H9 (cell line): ENCODE data around the gene OTOF. TPM values are rescaled to one million over a fixed set of nuclear protein-coding genes. Genes with fewer than 3 reads are reported as not detected.

ENCODE experiments used
- DNase-seq: peaks from one replicate; pipeline ENCODE4 v3.0.0-alpha.2; 2017
- H2AFZ ChIP-seq: one replicate; pipeline ENCODE4 v1.6.1; 2013; ENCODE audit warnings: mild to moderate bottlenecking, low read length, control low read depth, moderate library complexity
- H2AK5ac ChIP-seq: 2 replicates; pipeline ENCODE4 v1.6.1; 2013; ENCODE audit warnings: low read length, control low read depth, mixed read lengths; ENCODE audit not compliant: insufficient read length
- H2BK120ac ChIP-seq: one replicate; pipeline ENCODE4 v1.6.1; 2013; ENCODE audit warnings: low read depth, mild to moderate bottlenecking, low read length, control low read depth, inconsistent platforms; ENCODE audit not compliant: poor library complexity, severe bottlenecking
- H2BK12ac ChIP-seq: 2 replicates; pipeline ENCODE4 v1.6.1; 2013; ENCODE audit warnings: low read length, control low read depth, mixed read lengths, low read depth; ENCODE audit not compliant: insufficient read length
- H2BK15ac ChIP-seq: 2 replicates; pipeline ENCODE4 v1.6.1; 2013; ENCODE audit warnings: low read depth, low read length, control low read depth
- H2BK20ac ChIP-seq: one replicate; pipeline ENCODE4 v1.6.1; 2013; ENCODE audit warnings: low read depth, mild to moderate bottlenecking, low read length, control low read depth, inconsistent platforms; ENCODE audit not compliant: poor library complexity, severe bottlenecking
- H2BK5ac ChIP-seq: 2 replicates; pipeline ENCODE4 v1.6.1; 2013; ENCODE audit warnings: low read length, control low read depth, mixed read lengths; ENCODE audit not compliant: insufficient read length
- H3K14ac ChIP-seq: 2 replicates; pipeline ENCODE4 v1.6.1; 2013; ENCODE audit warnings: low read length, control low read depth; ENCODE audit not compliant: insufficient read depth
- H3K18ac ChIP-seq: 2 replicates; pipeline ENCODE4 v1.6.1; 2013; ENCODE audit warnings: low read depth, mild to moderate bottlenecking, mixed read lengths, low read length, control low read depth; ENCODE audit not compliant: insufficient read length
- H3K23ac ChIP-seq: 2 replicates; pipeline ENCODE4 v1.6.1; 2013; ENCODE audit warnings: low read length, control low read depth, mixed read lengths, low read depth; ENCODE audit not compliant: insufficient read length
- H3K23me2 ChIP-seq: 2 replicates; pipeline ENCODE4 v1.6.1; 2013; ENCODE audit warnings: low read depth, mild to moderate bottlenecking, mixed read lengths, low read length, control low read depth; ENCODE audit not compliant: insufficient read length, poor library complexity, severe bottlenecking
- H3K27ac ChIP-seq: 2 replicates; pipeline ENCODE4 v1.5.1; 2013; ENCODE audit warnings: low read length, control low read depth, mixed read lengths, low read depth; ENCODE audit not compliant: insufficient read length
- H3K27me3 ChIP-seq: 2 replicates; pipeline ENCODE4 v1.6.1; 2013; ENCODE audit warnings: low read length, control low read depth, inconsistent platforms; ENCODE audit not compliant: insufficient read depth
- H3K4ac ChIP-seq: 2 replicates; pipeline ENCODE4 v1.6.1; 2013; ENCODE audit warnings: low read depth, mild to moderate bottlenecking, control low read depth, inconsistent platforms, low read length, moderate library complexity
- H3K4me1 ChIP-seq: 2 replicates; pipeline ENCODE4 v1.6.1; 2013; ENCODE audit warnings: low read length, control low read depth, inconsistent platforms; ENCODE audit not compliant: insufficient read depth
- H3K4me2 ChIP-seq: 2 replicates; pipeline ENCODE4 v1.6.1; 2013; ENCODE audit warnings: low read length, control low read depth, mixed read lengths; ENCODE audit not compliant: insufficient read length, insufficient read depth
- H3K56ac ChIP-seq: 2 replicates; pipeline ENCODE4 v1.6.1; 2013; ENCODE audit warnings: low read depth, mild to moderate bottlenecking, mixed read lengths, low read length, control low read depth; ENCODE audit not compliant: insufficient read length
- H3K79me1 ChIP-seq: 2 replicates; pipeline ENCODE4 v1.6.1; 2013; ENCODE audit warnings: low read depth, mild to moderate bottlenecking, moderate library complexity, low read length, control low read depth, inconsistent platforms; ENCODE audit not compliant: insufficient read depth, poor library complexity, severe bottlenecking
- H3K79me2 ChIP-seq: 2 replicates; pipeline ENCODE4 v1.6.1; 2013; ENCODE audit warnings: low read length, control low read depth, inconsistent platforms; ENCODE audit not compliant: insufficient read depth
- H3K9ac ChIP-seq: 2 replicates; pipeline ENCODE4 v1.6.1; 2013; ENCODE audit warnings: low read length, control low read depth, mixed read lengths; ENCODE audit not compliant: insufficient read length; ENCODE audit errors: extremely low read depth
- H3K9me3 ChIP-seq: one replicate; pipeline ENCODE4 v1.6.1; 2013; ENCODE audit warnings: low read depth, low read length, inconsistent platforms; ENCODE audit not compliant: control insufficient read depth
- H3T11ph ChIP-seq: one replicate; pipeline ENCODE4 v1.6.1; 2013; ENCODE audit warnings: mild to moderate bottlenecking, low read length, control low read depth, inconsistent platforms
- H4K20me1 ChIP-seq: one replicate; pipeline ENCODE4 v1.6.1; 2013; ENCODE audit not compliant: control insufficient read depth, insufficient read length, insufficient read depth
- H4K5ac ChIP-seq: 2 replicates; pipeline ENCODE4 v1.6.1; 2013; ENCODE audit warnings: low read depth, mild to moderate bottlenecking, mixed read lengths, low read length, control low read depth; ENCODE audit not compliant: insufficient read length
- H4K8ac ChIP-seq: replicated peaks from 2 replicates; pipeline ENCODE4 v1.6.1; 2013; ENCODE audit warnings: low read length, control low read depth, mixed read lengths, low read depth; ENCODE audit not compliant: insufficient read length
- H4K91ac ChIP-seq: 2 replicates; pipeline ENCODE4 v1.6.1; 2013; ENCODE audit warnings: low read depth, mild to moderate bottlenecking, moderate library complexity, mixed read lengths, low read length, control low read depth; ENCODE audit not compliant: insufficient read length
- H3K27ac Mint-ChIP-seq, 3 experiments: 2 replicates in 2 of 3; 3 replicates in 1 of 3; pipeline ENCODE4 v1.8.0; 2020 to 2021; ENCODE audit warnings: mixed read lengths in 3 of 3, mild to moderate bottlenecking in 1 of 3, moderate library complexity in 1 of 3
- H3K27me3 Mint-ChIP-seq: 2 replicates; pipeline ENCODE4 v1.8.0; 2021; ENCODE audit warnings: low read depth, mild to moderate bottlenecking, moderate library complexity, mixed read lengths
- H3K36me3 Mint-ChIP-seq, 3 experiments: 2 replicates in 2 of 3; 3 replicates in 1 of 3; pipeline ENCODE4 v1.8.0; 2020 to 2021; ENCODE audit warnings: low read depth in 3 of 3, mixed read lengths in 3 of 3; ENCODE audit not compliant: insufficient read depth in 1 of 3
- H3K4me1 Mint-ChIP-seq, 2 experiments: 2 replicates each; pipeline ENCODE4 v1.8.0; 2020; ENCODE audit warnings: mixed read lengths in 2 of 2
- H3K4me3 Mint-ChIP-seq, 2 experiments: 2 replicates in 1 of 2; 3 replicates in 1 of 2; pipeline ENCODE4 v1.8.0; 2020 to 2021; ENCODE audit warnings: mild to moderate bottlenecking in 2 of 2, mixed read lengths in 2 of 2, moderate library complexity in 1 of 2
- H3K9me3 Mint-ChIP-seq, 2 experiments: 2 replicates in 1 of 2; 3 replicates in 1 of 2; pipeline ENCODE4 v1.8.0; 2020; ENCODE audit warnings: mild to moderate bottlenecking in 2 of 2, mixed read lengths in 2 of 2, moderate library complexity in 1 of 2
- CTCF ChIP-seq: fragments of 200-600 bp; sonication (generic); conservative IDR thresholded peaks from 3 replicates; pipeline ENCODE4 v1.8.0; 2021; ENCODE audit warnings: antibody characterized with exemption, mild to moderate bottlenecking
- WGBS: extraction: QIAGEN DNeasy Blood & Tissue Kit; methylation state at CpG from one replicate; pipeline ENCODE4 v1.1.7; 2013; ENCODE audit warnings: missing lambda C conversion rate, low lambda C conversion rate, mixed read lengths; ENCODE audit not compliant: insufficient read length; ENCODE audit errors: extremely low coverage; 5-methylcytosine and 5-hydroxymethylcytosine counted together
- total RNA-seq: library from RNA; stranded (reverse); gene quantifications from 2 replicates; pipeline ENCODE4 v1.2.1, GENCODE V29; 2021

The OTOF gene
- total RNA-seq, 1 experiment from 2014 or later: 0.35 TPM

DNA sequence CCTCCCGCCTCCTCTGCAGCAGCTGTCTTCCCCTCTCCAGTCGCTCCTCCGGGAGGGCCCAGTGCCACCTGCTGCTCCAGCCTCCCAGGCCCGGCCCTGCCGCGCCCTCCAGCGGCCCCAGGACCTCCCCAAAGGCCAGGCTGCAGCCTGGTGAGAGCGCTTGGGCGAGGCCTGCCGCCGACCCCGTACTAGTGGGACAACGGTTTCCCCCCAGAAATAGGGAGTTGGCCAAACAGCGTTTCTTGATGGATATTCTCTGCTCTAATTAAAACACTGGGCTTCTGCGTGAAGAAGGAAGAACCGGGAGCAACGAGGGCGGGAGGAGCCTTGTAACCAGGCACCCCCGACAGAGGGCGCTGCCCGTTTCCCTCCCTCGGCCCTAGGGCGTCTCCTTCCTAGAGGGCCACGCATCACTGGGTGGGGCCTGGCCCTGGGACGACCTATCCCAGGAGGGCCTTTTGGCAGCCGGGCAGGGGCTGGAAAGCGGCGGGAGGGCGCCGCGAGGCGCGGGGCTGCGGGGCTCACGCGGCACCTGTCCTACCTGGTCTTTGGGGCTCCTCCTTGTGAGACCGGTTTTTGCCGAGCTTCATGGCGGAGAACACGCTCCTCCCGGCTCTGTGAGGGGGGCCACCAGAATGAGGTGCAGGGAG is 25.4 kb upstream of the OTOF start:
- no peaks in the 10 kb centered on the region for H3K79me2 ChIP-seq
- WGBS: no CpG with 5 or more reads among the region's 41 CpGs
- no peaks in the 10 kb centered on the region for H3K36me3 Mint-ChIP-seq
- no peaks in the 10 kb centered on the region for H3K79me1 ChIP-seq
- no peaks in the 10 kb centered on the region for H4K20me1 ChIP-seq
- H2BK5ac ChIP-seq: no peak overlapping the region
- H3K9ac ChIP-seq: no peak overlapping the region
- peaks cover 3% of the 10 kb centered on the region; the same call in 1 of the 2 replicates for H3K4me1 ChIP-seq
- H4K5ac ChIP-seq: no peak overlapping the region
- no peak overlapping the region for H2BK20ac ChIP-seq
- H3K18ac ChIP-seq: peak overlapping the region; percentile 38
- no peak overlapping the region for H2AFZ ChIP-seq
- H3K4me1 Mint-ChIP-seq: peaks cover 17 to 29% of the 10 kb centered on the region in 2 experiments
- no peak overlapping the region for H4K8ac ChIP-seq
- H3K9me3 ChIP-seq: no peaks in the 10 kb centered on the region
- H3K9me3 Mint-ChIP-seq: no peaks in the 10 kb centered on the region
- peak; percentile 100 for TF ChIP-seq CTCF
- no peak overlapping the region for H2AK5ac ChIP-seq
- peak; percentile 93 for DNase-seq
- peak overlapping the region in 1 of 3 experiments; percentile 75; a peak in 2 of 7 replicates for H3K27ac Mint-ChIP-seq
- H3K4ac ChIP-seq: no peak overlapping the region
- H3K56ac ChIP-seq: no peak overlapping the region
- H3K14ac ChIP-seq: peak overlapping the region; percentile 3; the same call in 1 of the 2 replicates
- peak overlapping the region; percentile 81 for H3K4me2 ChIP-seq
- no peak overlapping the region for H2BK15ac ChIP-seq
- H3K23me2 ChIP-seq: peaks cover 8% of the 10 kb centered on the region
- H2BK120ac ChIP-seq: no peak overlapping the region
- no peak overlapping the region for H3T11ph ChIP-seq
- no peak overlapping the region for H3K27ac ChIP-seq
- H3K4me3 Mint-ChIP-seq: peak overlapping the region; percentile 67 to 79
- no peak overlapping the region for H3K23ac ChIP-seq
- peaks cover 1% of the 10 kb centered on the region; the same call in 1 of the 2 replicates for H3K27me3 ChIP-seq
- peaks cover 15% of the 10 kb centered on the region for H3K27me3 Mint-ChIP-seq
- no peak overlapping the region for H4K91ac ChIP-seq
- no peak overlapping the region for H2BK12ac ChIP-seq
